ENCODE data around the gene CMTM4. TPM values are rescaled to one million over a fixed set of nuclear protein-coding genes. Genes with fewer than 3 reads are reported as not detected.
"Not testable (repeated sequence)": the region's sequence is repeated elsewhere in the genome, so short reads cannot be mapped to it uniquely, and the experiment has no call there.

The CMTM4 gene
- total and polyA plus RNA-seq, 2 of the 4 experiments (the other 2 are of a cell fraction) = 9.0 to 14.5 TPM

- H3K27ac ChIP-seq (ENCODE audit: insufficient read depth, low read length); H2BK120ac ChIP-seq (ENCODE audit: low read depth, low read length); H3K14ac ChIP-seq (replicated peaks; ENCODE audit: low read depth, low read length); H4K5ac ChIP-seq (ENCODE audit: low read depth, low read length); H3K79me1 ChIP-seq (ENCODE audit: low read depth in 1 of 2, low read length in 2 of 2); H3K36me3 ChIP-seq (ENCODE audit: control insufficient read depth, insufficient read depth, low read length); H3K4me2 ChIP-seq (ENCODE audit: low read depth, low read length); H3K23ac ChIP-seq (ENCODE audit: low read depth, low read length); H4K91ac ChIP-seq (ENCODE audit: insufficient read depth, low read depth, low read length); H4K8ac ChIP-seq (ENCODE audit: low read depth in 2 of 2, low read length in 2 of 2); H3K4me3 ChIP-seq (ENCODE audit: insufficient read depth, low read depth, low read length); H3K9me3 ChIP-seq (ENCODE audit: control insufficient read depth, insufficient read depth, low read length); in situ Hi-C loops (cut with MboI; ENCODE audit: low sequenced_read_pairs); H3K4me1 ChIP-seq (ENCODE audit: control insufficient read depth, insufficient read depth, low read length); H2AK9ac ChIP-seq (replicated peaks; ENCODE audit: low read depth, low read length, poor library complexity); ATAC-seq (ENCODE audit: low read depth); DNase-seq; H3K9ac ChIP-seq (ENCODE audit: low read depth, low read length); H2AK5ac ChIP-seq (ENCODE audit: low read depth, low read length); H2BK20ac ChIP-seq (ENCODE audit: low read depth, low read length); BruUV-seq (replicated peaks); H2AFZ ChIP-seq (replicated peaks; ENCODE audit: low read length, poor library complexity); intact Hi-C loops (cut with micrococcal nuclease); POLR2A ChIA-PET (ENCODE audit: unreplicated experiment); H3K27me3 ChIP-seq (ENCODE audit: control insufficient read depth, insufficient read depth, low read length); H3K4ac ChIP-seq (ENCODE audit: low read depth, low read length); dilution Hi-C loops (cut with HindIII; ENCODE audit: low sequenced_read_pairs, unreplicated experiment); H3K56ac ChIP-seq (ENCODE audit: extremely low read depth, insufficient read depth, low read length); H3K9me1 ChIP-seq (ENCODE audit: insufficient read depth, low read length); H2BK5ac ChIP-seq (ENCODE audit: low read depth, low read length, poor library complexity, severe bottlenecking); H4K20me1 ChIP-seq (ENCODE audit: insufficient read depth, low read length); H2BK15ac ChIP-seq (ENCODE audit: low read depth, low read length); H3K18ac ChIP-seq (ENCODE audit: low read depth, low read length): not testable (repeated sequence)
- no CpG with 5 or more reads among the region's 17 CpGs for WGBS, 2 experiments (ENCODE audit: extremely low coverage in 2 of 2, insufficient read length in 1 of 2)
- CTCF ChIA-PET = interaction anchor here (2.7 kb wide), 1 partner anchor 23 kb away, joined by 7 read pairs; no protein-coding TSS in a partner anchor
Observed at GRCh38 chr16:66627611-66628378, 68.7 kb downstream of the CMTM4 start.

Data from IMR-90 (cell line).